Panc1 (cell line): ENCODE data around the gene TMEM9B.

Experiments
- POLR2AphosphoS5 ChIP-seq: IDR thresholded peaks from 2 replicates; pipeline ENCODE4 v1.6.1; 2012; ENCODE audit warnings: mild to moderate bottlenecking, low read depth, low read length, moderate library complexity
- TF ChIP-seq, protein P1 (sequence below): fragments of 450-650 bp; IDR thresholded peaks from 2 replicates; pipeline ENCODE4 v1.5.1; 2017; ENCODE audit warnings: mild to moderate bottlenecking

DNA sequence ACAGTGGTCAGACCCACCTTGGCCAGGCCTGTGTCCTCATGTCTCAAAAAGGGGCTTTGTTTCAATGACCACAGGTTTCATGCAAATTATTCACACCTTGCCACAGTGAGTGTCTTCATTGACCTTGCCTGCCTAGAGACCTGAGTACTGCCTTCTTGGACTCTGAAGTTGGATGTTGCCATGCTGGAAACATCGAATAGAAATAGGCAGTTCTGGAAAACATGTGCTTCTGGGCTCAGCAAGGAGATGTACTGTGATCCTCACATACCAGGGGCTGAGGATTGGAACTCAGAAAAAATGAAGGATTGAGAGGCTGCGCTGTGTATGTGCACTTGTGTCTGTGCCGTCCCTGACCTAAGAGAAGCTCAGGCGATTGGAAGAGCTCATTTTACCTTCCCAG is 49.1 kb upstream of the TMEM9B start:
- TF ChIP-seq, protein P1, sequence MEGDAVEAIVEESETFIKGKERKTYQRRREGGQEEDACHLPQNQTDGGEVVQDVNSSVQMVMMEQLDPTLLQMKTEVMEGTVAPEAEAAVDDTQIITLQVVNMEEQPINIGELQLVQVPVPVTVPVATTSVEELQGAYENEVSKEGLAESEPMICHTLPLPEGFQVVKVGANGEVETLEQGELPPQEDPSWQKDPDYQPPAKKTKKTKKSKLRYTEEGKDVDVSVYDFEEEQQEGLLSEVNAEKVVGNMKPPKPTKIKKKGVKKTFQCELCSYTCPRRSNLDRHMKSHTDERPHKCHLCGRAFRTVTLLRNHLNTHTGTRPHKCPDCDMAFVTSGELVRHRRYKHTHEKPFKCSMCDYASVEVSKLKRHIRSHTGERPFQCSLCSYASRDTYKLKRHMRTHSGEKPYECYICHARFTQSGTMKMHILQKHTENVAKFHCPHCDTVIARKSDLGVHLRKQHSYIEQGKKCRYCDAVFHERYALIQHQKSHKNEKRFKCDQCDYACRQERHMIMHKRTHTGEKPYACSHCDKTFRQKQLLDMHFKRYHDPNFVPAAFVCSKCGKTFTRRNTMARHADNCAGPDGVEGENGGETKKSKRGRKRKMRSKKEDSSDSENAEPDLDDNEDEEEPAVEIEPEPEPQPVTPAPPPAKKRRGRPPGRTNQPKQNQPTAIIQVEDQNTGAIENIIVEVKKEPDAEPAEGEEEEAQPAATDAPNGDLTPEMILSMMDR = no peak
- TF ChIP-seq POLR2AphosphoS5 = no peak
